ENCODE data around the gene TMED4. TPM values are rescaled to one million over a fixed set of nuclear protein-coding genes. Genes with fewer than 3 reads are reported as not detected.

Gene TMED4
- total RNA-seq (2014; rRNA removed; shearing (Covaris generic)) = 105 and 124 TPM in 2 replicates

GRCh38 chr7:44581879-44582603 is at the start of gene TMED4:
TSS of gene TMED4 (minus strand) at chr7:44582231. CDS start at chr7:44582206, 25 bp downstream.
- peak; percentile 98 for DNase-seq (ENCODE audit: low spot score)
- in situ Hi-C loops (cut with HindIII; ENCODE audit: low sequenced_read_pairs) = no loop called here

DNA sequence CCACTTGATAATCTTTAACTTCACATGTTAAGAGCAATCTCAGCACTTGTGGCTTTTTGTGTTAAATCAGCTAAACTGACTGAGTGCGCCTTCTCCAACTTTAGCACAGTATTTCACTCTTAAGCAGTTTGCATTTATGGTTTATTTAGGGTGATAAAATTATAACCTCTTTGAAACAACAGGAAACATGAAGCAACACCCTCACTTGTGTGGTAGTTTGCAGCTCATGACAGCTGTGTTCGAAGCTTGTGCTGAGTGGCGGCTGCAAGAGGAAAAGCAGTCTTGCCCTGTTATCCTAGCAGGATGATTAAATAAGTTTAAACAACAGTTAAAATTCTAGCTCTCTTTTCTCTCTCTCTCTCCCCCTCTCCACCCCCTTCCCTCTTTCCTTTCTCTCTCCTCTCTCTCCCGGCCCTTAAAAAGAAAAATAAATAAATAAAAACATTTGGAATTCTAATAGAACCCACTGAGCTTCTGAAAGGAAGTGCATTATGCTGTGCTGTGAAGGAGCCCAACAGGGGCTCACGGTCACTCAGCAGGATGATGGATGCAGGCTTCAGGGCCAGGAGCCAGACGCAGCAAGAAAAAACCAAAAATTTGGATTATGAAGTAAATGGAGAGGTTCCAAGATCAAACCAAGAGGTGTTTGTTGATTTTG is 49.6 kb upstream of the TMED4 start:
- in situ Hi-C loops (cut with HindIII; ENCODE audit: low sequenced_read_pairs) = no loop called here
- DNase-seq (ENCODE audit: low spot score) = no peak

GRCh38 chr7:44630792-44631457 is 48.9 kb upstream of the TMED4 start:
- no peak for DNase-seq (ENCODE audit: low spot score)
- in situ Hi-C loops (cut with HindIII; ENCODE audit: low sequenced_read_pairs) = no loop called here

DNA sequence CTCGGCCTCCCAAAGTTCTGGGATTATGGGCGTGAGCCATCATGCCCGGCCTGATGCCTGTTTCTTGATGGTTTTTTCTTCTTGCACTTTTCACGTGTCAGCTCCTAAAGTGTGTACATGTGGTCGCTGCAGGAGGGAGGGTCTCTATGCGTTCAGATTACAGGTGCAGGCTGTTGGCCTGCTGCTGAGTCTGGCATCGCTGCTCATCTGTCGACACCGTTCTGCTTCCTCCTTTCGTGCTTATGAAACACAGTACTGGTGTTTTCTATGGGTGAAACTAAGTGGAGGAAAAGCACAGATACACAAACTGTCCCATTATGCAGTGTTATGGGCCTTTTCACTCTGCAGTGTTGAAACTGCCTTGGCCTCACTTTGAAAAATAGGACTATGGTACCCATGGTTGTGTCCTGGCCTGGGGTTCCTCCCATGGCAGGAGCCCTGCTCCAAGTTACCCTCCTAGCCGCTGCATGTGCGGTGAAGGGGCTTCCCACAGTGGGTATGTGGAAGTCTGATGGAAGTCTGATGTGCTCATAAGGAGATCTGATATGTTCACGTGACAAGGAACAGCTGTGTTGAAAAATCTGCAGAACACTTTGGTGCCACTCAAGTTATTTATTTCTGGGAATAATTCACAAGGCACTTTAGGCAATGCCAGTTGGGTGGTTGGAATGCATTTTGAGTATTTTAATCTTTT is 47.9 kb upstream of the TMED4 start:
- in situ Hi-C loops (cut with HindIII; ENCODE audit: low sequenced_read_pairs) = no loop called here

GRCh38 chr7:44626620-44627019 is 44.6 kb upstream of the TMED4 start:
- no peak for DNase-seq (ENCODE audit: low spot score)
- in situ Hi-C loops (cut with HindIII; ENCODE audit: low sequenced_read_pairs) = no loop called here

More for the DNA sequence above, 47.9 kb upstream of the TMED4 start:
- no peak for DNase-seq (ENCODE audit: low spot score)

DNA sequence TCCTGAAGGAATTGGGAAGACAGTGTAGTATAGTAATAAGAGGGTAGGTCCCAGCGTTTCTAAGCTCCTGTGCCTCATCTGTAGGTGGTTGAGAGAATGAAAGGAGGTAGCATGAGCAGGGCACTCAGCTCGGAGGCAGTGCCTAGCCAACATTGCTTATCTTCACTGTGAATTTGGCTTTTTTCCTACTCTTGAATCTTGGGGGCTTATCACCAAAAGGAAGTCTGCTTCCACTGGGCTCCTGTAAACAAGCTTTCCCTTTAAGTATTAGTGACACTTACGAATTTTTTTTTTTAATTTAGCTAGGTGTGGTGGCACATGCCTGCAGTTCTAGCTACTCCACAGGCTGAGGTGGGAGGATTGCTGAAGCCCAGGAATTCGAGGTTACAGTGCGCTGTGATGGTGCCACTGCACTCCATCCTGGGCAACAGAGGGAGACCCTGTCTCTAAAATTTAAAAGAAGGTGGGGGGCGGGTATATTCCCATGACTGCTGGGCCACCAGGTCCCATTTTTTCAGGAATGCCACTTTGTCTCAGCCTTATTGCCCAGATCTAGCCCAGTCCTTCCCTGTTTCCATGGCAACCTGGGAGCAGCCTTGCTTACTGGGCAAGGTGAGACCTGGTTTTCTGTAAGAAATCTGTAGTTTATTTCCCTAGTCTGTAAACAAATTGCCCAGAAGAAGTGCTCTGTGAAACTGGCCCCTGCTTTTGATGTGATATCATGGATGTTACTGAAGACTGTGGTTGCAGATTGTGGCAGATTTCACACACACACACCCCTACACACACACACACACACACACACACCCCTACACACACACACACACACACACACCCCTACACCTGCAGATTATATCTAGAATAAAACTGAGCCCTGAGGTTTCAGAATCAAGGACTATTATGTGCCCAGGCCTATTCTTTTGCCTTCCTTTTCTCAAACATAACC is 43.8 kb upstream of the TMED4 start:
- in situ Hi-C loops (cut with HindIII; ENCODE audit: low sequenced_read_pairs) = no loop called here
- DNase-seq (ENCODE audit: low spot score) = peak; percentile 39

DNA sequence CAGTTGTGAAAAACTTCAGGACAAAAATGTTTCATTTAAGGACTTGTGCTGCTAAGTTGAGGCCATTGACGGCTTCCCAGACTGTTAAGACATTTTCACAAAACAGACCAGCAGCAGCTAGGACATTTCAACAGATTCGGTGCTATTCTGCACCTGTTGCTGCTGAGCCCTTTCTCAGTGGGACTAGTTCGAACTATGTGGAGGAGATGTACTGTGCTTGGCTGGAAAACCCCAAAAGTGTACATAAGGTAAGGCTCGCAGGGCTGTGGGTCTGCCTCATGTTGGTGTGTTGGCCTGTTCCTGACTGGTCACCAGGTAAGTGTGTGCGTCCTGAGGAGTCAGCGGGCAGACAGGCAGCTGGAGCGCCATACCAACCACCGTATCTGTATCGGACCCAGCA is 42.3 kb upstream of the TMED4 start:
- in situ Hi-C loops (cut with HindIII; ENCODE audit: low sequenced_read_pairs) = no loop called here
- DNase-seq (ENCODE audit: low spot score) = no peak

- no peak for DNase-seq (ENCODE audit: low spot score)
- in situ Hi-C loops (cut with HindIII; ENCODE audit: low sequenced_read_pairs) = no loop called here
These were observed 40.5 kb upstream of the TMED4 start for GRCh38 chr7:44622342-44623151.

DNA sequence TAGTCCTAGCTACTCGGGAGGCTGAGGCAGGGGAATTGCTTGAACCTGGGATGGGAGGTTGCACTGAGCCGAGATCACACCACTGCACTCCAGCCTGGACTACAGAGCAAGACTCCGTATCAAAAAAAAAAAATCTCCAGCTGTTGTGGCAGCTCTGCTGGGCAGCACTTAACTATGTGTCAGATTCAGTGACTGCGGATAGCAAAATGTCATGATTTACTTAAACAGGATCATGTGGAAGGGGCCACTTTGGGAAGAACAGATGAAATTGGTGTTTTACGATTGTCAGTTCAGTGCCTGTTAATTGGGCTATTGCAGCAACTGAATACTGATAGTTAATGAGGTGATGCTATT is 39.7 kb upstream of the TMED4 start:
- no peak for DNase-seq (ENCODE audit: low spot score)
- in situ Hi-C loops (cut with HindIII; ENCODE audit: low sequenced_read_pairs) = no loop called here

- in situ Hi-C loops (cut with HindIII; ENCODE audit: low sequenced_read_pairs) = no loop called here
- DNase-seq (ENCODE audit: low spot score) = no peak
These were observed 39.2 kb upstream of the TMED4 start for GRCh38 chr7:44621034-44621749.

DNA sequence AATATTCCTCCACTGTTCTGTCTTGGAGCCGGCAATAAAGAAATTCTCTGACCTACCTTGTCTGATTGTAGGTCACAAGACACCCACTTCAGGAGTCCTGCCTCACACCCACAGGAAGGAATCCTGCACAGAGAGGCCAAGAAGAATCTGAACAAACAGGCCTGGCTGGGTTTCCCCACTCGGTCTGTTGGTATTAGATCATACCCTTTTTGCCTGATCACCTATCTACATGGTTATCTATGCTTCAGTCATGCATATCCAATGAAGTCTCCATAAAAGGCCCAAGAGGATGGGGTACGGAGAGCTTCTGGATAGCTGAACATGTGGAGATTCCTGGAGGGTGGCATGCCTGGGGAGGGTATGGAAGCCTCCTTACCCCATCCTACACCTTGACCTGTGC is 36.7 kb upstream of the TMED4 start:
- in situ Hi-C loops (cut with HindIII; ENCODE audit: low sequenced_read_pairs) = no loop called here
- DNase-seq (ENCODE audit: low spot score) = no peak

- in situ Hi-C loops (cut with HindIII; ENCODE audit: low sequenced_read_pairs) = no loop called here
- no peak for DNase-seq (ENCODE audit: low spot score)
These were observed 36.0 kb upstream of the TMED4 start for GRCh38 chr7:44618045-44618444.

- in situ Hi-C loops (cut with HindIII; ENCODE audit: low sequenced_read_pairs) = no loop called here
- no peak for DNase-seq (ENCODE audit: low spot score)
These were observed 35.3 kb upstream of the TMED4 start for GRCh38 chr7:44617225-44617890.

DNA sequence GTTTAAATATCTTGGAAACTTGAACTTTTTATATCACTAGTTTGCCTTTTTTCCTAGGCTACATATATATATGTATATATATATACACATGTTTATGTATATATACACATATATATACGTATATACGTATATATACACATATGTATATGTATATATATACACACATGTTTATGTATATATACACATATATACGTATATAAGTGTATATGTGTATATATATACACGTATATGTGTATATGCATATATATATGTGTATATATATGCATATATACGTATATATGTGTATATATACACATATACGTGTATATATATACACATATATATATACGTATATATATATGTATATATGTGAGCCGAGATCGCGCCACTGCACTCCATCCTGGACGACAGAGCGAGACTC is 34.5 kb upstream of the TMED4 start:
- DNase-seq (ENCODE audit: low spot score) = no peak
- in situ Hi-C loops (cut with HindIII; ENCODE audit: low sequenced_read_pairs) = no loop called here

- in situ Hi-C loops (cut with HindIII; ENCODE audit: low sequenced_read_pairs) = no loop called here
- DNase-seq (ENCODE audit: low spot score) = no peak
These were observed 33.8 kb upstream of the TMED4 start for GRCh38 chr7:44615793-44616192.

GRCh38 chr7:44615149-44615611 is 33.1 kb upstream of the TMED4 start:
- no peak for DNase-seq (ENCODE audit: low spot score)
- in situ Hi-C loops (cut with HindIII; ENCODE audit: low sequenced_read_pairs) = no loop called here

DNA sequence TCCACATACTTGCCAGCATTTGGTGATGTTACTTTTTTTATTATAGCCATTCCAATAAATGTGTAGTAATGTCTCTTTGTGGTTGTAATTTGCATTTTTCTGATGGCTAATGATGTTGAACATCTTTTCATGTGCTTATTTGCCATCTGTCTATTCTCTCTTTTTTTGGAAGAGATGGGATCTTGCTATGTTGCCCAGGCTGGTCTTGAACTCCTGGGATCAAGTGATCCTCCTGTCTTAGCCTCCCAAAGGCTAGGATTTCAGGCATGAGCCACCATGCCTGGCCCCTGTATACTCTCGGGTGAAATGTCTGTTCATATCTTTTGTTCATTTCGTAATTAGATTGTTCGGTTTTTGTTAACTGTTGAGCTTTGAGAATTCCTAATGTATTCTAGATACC is 27.8 kb upstream of the TMED4 start:
- no peak for DNase-seq (ENCODE audit: low spot score)
- in situ Hi-C loops (cut with HindIII; ENCODE audit: low sequenced_read_pairs) = no loop called here

Measured in G401 (cell line).